NCI-H146 treated with DMSO at 0.1 percent for 48 hours (cell line): Measurements from ENCODE around the gene MYORG.

Experiments
- DNase-seq: peaks from one replicate; lab custom pipeline; 2025; ENCODE audit not compliant: unreplicated experiment; lab: John Stamatoyannopoulos, UW

The MYORG gene

GRCh38 chr9:34376596-34377403 is at the start of gene MYORG:
Gene MYORG, minus strand, starts transcription at chr9:34376898. Its CDS starts 3,955 bp downstream, at chr9:34372943.
- DNase-seq: peak; percentile 99

DNA sequence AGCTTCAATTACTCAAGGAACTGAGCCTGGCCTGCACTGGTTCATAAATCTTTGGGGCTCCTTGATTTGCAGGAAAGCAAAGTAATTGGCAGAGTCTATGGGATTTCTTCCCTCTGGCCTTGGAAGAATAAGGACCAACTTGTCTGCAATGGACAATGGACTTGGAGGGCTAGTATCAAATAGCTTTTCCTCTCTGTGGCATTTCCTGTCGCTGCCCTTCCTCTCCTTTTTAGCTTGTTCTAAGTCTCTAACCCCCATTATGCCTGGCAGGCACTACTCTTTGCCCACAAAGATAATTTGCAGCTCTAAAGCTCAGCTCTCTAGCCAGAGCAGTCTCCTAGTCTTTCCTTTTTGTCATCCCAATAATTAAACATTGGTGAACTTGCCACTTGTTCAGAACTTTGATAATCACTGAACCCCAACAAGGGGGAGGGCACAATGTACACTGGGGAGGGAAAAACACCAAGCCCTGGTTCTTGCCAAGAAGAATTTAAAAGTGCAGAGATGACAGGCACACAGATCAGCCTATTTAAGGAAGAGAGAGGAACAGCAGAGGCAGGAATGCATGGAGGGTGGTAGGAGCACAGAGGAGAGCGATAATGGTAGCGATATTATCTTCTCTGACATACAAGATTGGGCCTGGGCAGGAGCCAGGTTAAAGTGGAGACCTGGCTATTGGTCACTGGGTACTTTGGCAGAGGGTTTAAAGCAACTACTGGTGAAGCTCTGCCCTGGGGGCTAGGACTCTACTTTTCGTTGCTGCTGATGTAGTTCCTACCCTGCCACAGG is 43.2 kb upstream of the MYORG start:
- DNase-seq: no peak

DNA sequence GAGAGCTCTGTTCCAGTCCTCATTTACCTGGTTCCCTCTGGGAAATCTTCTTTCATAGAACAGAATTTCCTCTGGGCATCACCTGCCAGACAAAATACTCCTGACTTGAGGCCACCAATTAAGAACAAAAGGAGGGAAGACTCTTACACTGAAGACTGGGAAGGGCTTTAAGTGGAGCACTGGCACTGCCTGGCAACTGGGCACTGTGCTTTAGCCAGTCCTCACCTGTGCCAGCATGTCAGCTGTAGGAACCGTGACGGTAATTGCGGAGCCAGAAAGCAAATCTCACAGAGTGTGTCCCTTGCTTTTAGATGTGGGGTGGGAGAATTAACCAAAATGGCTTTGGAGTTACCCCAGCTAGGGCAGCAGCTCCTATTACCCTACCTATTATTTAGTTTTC is 41.0 kb upstream of the MYORG start:
- DNase-seq: peak; percentile 40

- DNase-seq: no peak
These were observed 36.6 kb upstream of the MYORG start for GRCh38 chr9:34413231-34413852.

- DNase-seq: no peak
These were observed 35.6 kb upstream of the MYORG start for GRCh38 chr9:34412336-34412735.

DNA sequence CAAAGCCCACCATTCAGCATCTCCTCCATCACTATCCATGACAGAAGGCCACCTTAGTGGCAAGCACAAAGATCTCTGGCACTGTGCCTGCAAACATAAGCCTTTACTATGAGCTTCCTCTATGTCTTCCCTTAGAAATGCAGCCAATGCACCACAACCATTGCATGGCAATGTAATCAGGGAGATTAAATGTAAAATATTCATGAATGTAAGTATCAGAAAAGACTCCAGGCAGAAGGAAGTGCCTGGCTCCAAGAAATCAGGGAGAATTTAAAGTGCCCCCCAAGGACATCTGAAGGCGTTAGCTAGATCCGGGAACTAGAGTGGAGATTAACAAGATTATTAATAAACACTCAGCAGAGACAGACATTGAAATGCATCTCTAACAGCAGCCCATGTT is 32.5 kb upstream of the MYORG start:
- DNase-seq: no peak

DNA sequence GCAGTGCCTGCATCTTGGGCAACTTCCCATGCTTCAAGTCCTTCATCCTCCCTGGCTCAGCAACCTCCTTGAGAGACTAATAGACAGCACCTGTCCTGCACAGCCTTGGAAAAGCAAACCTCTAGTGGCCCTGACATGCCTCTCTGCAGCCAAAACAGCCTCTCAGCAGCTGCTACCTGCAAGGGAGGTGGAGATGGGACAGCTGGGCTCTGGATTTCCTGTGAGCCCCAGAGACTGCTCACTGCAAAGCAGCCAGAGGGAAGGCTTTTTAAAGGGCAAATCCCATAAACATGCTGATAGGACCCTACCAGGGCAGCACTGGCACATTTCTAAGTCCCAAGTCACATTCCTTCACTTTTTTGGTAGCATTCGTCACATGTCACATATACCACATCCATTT is 31.5 kb upstream of the MYORG start:
- DNase-seq: no peak

DNA sequence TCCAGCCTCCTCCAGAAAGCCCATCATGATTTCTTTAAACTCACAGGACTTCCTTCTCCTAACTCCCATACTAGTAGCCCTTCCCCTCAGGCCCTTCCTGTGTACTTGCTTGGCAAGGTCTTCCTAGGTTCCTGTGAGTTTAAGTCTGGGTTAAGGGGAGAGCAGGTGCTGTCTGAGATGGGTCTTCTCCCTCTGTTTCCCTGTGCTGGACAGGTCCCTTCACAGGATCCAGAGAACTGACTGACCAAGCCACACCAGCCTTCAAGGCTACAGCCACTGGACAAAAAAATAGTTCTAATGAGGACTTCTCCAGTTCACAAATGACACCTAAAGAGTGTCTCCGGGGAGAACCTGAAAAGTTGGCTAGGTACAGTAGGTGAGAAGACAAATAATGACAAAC is 29.5 kb upstream of the MYORG start:
- no peak for DNase-seq

- DNase-seq: no peak
These were observed 29.0 kb upstream of the MYORG start for GRCh38 chr9:34405719-34406118.

GRCh38 chr9:34403554-34404380 is 27.1 kb upstream of the MYORG start:
- peak; percentile 64 for DNase-seq

- DNase-seq: no peak
These were observed 24.2 kb upstream of the MYORG start for GRCh38 chr9:34400686-34401602.

GRCh38 chr9:34400275-34400674 is 23.6 kb upstream of the MYORG start:
- no peak for DNase-seq

- no peak for DNase-seq
These were observed 23.0 kb upstream of the MYORG start for GRCh38 chr9:34399729-34400128.

- no peak for DNase-seq
These were observed 22.2 kb upstream of the MYORG start for GRCh38 chr9:34398875-34399274.

DNA sequence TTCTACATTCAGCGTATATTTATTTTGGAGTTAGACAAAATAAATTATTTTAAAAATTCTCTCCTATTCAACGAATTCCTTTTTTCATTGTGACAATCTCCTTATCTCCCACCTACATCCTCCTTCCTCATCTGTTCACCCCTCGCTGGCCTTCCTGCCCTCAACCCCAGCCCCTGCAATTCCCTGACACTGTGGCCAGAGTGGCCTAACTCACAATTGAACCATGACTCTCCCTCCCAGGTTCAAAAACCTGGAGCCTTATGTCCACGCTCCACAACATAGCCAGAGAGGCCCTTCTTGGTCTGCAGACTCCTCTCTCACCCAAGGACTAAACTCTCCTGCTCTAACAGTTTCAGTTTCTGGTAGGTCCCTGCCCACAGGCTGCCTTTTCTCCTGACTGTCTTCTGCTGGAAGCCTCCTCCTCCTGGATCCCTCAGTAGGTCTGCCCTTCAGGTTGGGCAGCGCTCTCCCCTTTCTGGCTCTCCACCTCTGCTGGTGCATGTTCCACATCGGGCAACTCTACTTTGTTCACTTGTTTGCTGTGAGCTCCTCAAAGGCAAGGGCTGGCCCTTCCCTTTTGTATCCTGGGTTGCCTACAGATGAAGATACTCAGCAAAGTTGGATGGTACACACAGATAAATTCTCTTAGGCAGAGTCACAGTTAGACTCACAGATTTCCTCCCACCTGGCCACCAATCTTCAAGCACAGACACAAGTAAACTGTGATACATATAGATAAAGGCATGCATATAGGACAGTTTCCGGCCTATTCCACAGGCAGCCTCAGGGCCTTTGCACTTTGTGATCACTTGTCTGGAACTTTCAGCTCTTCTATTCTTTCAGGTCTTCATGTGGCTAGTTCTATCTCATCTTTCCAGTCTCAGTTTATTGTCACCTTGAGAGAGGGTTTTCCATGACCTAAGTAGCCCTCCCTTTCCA is 19.8 kb upstream of the MYORG start:
- DNase-seq: no peak

DNA sequence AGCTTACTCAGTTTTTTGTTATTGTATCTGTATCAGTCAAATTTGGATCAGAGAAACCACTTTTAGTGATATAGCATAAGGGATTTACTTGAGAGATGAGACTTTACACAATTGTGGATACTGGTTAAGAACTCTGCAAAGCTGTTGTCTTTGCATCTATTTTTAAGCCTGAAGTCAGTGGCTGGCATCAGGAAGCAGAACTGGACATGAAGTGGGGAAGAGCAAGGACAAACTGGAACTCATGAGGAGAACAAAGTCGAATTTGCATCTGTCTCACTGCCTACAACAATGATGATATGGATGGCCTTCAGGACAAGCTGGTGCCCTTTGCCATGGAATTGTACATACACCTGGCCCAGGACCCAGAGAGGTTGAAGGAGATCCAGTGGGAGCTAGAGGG is 15.8 kb upstream of the MYORG start:
- DNase-seq: no peak

DNA sequence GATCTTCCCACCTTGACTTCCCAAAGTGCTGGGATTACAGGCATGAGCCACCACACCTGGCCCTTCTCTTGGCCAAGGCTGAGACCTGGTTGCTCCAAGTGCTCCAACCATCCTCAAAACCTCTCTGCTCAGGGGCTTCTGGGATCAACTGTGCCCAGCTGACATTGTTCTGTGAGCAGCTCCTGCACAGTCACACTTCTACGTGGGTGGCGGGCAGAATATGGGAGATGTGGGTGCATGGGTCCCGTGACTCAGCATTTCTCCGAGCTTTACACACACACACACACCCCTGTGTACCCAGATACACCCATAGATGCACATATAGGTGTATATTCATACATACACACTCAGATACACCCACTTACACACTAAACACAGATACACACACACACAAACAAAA is 10.5 kb upstream of the MYORG start:
- DNase-seq: no peak

DNA sequence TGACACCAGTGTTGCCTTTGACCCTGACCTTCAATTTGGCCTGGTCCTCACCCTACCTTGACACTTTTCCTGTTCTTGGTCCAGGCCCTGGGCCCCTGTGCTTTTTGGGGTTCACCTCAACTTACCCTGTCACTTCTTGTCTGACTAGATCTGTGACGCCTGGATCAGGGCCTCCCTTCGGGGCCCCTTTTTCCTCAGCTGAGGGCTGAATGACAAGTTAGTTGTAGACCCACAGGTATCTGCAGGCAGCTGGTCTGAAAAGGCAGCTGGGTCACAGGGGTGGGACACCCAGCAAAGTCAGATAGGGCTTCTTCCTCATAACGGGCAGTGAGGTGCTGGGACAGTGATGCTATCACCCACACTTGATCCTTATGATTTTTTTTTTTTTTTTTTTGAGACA is 10.0 kb upstream of the MYORG start:
- DNase-seq: no peak
